Loucy (cell line): ENCODE measurements around the gene LUZP1.

ENCODE experiments used
- H2AFZ ChIP-seq: fragments of 200-600 bp; sonication (generic); 2 replicates; pipeline ENCODE4 v1.6.0; 2016; ENCODE audit warnings: antibody characterized with exemption, mild to moderate bottlenecking, low read length, moderate library complexity
- H3F3A ChIP-seq: fragments of 200-600 bp; 2 replicates; pipeline ENCODE4 v1.6.0; 2016; ENCODE audit warnings: antibody characterized with exemption, low read depth, mild to moderate bottlenecking
- H3K27me3 ChIP-seq: fragments of 200-600 bp; sonication (generic); 2 replicates; pipeline ENCODE4 v1.6.1; 2014; ENCODE audit warnings: low read length, mild to moderate bottlenecking; ENCODE audit not compliant: insufficient read depth, poor library complexity, severe bottlenecking
- H3K36me3 ChIP-seq: fragments of 200-600 bp; sonication (generic); 2 replicates; pipeline ENCODE4 v1.6.1; 2016; ENCODE audit warnings: low read length; ENCODE audit not compliant: insufficient read depth
- H3K4me1 ChIP-seq: fragments of 200-600 bp; sonication (generic); 2 replicates; pipeline ENCODE4 v1.5.1; 2014; ENCODE audit warnings: low read length, mild to moderate bottlenecking; ENCODE audit not compliant: insufficient read depth, poor library complexity, severe bottlenecking
- H3K4me2 ChIP-seq: fragments of 200-600 bp; sonication (generic); 2 replicates; pipeline ENCODE4 v1.6.0; 2014; ENCODE audit warnings: antibody characterized with exemption, low read length, low read depth, mild to moderate bottlenecking; ENCODE audit not compliant: poor library complexity, severe bottlenecking
- H3K4me3 ChIP-seq: fragments of 200-600 bp; sonication (generic); 2 replicates; pipeline ENCODE4 v1.5.1; 2014; ENCODE audit warnings: low read length, mild to moderate bottlenecking, mixed read lengths; ENCODE audit not compliant: poor library complexity, severe bottlenecking
- H3K79me2 ChIP-seq: fragments of 200-600 bp; sonication (generic); 2 replicates; pipeline ENCODE4 v1.6.1; 2014; ENCODE audit warnings: low read length; ENCODE audit not compliant: insufficient read depth
- H3K9ac ChIP-seq: fragments of 200-600 bp; sonication (generic); 2 replicates; pipeline ENCODE4 v1.6.0; 2014; ENCODE audit warnings: mild to moderate bottlenecking, low read depth, low read length, moderate library complexity; ENCODE audit not compliant: poor library complexity, severe bottlenecking
- H3K9me2 ChIP-seq: fragments of 200-600 bp; sonication (generic); replicated peaks from 2 replicates; pipeline ENCODE4 v1.6.1; 2016; ENCODE audit warnings: low read depth, low read length, mixed read lengths
- H3K9me3 ChIP-seq: fragments of 200-600 bp; sonication (generic); 2 replicates; pipeline ENCODE4 v1.6.1; 2014; ENCODE audit warnings: mild to moderate bottlenecking, antibody characterized with exemption, low read length, low read depth; ENCODE audit not compliant: insufficient read depth
- H4K20me1 ChIP-seq: fragments of 200-600 bp; sonication (generic); 2 replicates; pipeline ENCODE4 v1.6.0; 2014; ENCODE audit warnings: antibody characterized with exemption, low read length, mild to moderate bottlenecking; ENCODE audit not compliant: insufficient read depth, poor library complexity, severe bottlenecking
- CTCF ChIP-seq: fragments of 200-600 bp; sonication (generic); conservative IDR thresholded peaks from 2 replicates; pipeline ENCODE4 v1.5.1; 2014; ENCODE audit warnings: mild to moderate bottlenecking, antibody characterized with exemption, low read length
- EZH2phosphoT487 ChIP-seq: fragments of 200-600 bp; IDR thresholded peaks from 2 replicates; pipeline ENCODE4 v1.6.1; 2018; ENCODE audit warnings: antibody characterized with exemption, mild to moderate bottlenecking, moderate library complexity, borderline replicate concordance

The LUZP1 gene

GRCh38 chr1:23097316-23097715 is 71.3 kb downstream of the LUZP1 start:
- no peaks in the 10 kb centered on the region for H3F3A ChIP-seq
- peaks cover 31% of the 10 kb centered on the region for H3K36me3 ChIP-seq
- H4K20me1 ChIP-seq = peaks cover 8% of the 10 kb centered on the region
- TF ChIP-seq CTCF (no peak), EZH2phosphoT487 (no peak)
- peaks cover 19% of the 10 kb centered on the region; the same call in 1 of the 2 replicates for H3K79me2 ChIP-seq
- H2AFZ ChIP-seq = no peak overlapping the region
- peaks cover 7% of the 10 kb centered on the region for H3K4me1 ChIP-seq
- H3K9me3 ChIP-seq = no peaks in the 10 kb centered on the region
- no peak overlapping the region for H3K9ac ChIP-seq
- H3K4me3 ChIP-seq = no peak overlapping the region
- no peak overlapping the region for H3K4me2 ChIP-seq
- no peaks in the 10 kb centered on the region for H3K27me3 ChIP-seq
- no peaks in the 10 kb centered on the region for H3K9me2 ChIP-seq

- peaks cover 71% of the 10 kb centered on the region for H3K36me3 ChIP-seq
- H3K9me2 ChIP-seq = no peaks in the 10 kb centered on the region
- no peaks in the 10 kb centered on the region for H3F3A ChIP-seq
- no peak overlapping the region for H3K4me3 ChIP-seq
- H3K9ac ChIP-seq = no peak overlapping the region
- TF ChIP-seq EZH2phosphoT487 = no peak
- TF ChIP-seq CTCF = no peak
- H4K20me1 ChIP-seq = no peaks in the 10 kb centered on the region
- H3K27me3 ChIP-seq = no peaks in the 10 kb centered on the region
- H3K4me1 ChIP-seq = no peaks in the 10 kb centered on the region
- H3K9me3 ChIP-seq = no peaks in the 10 kb centered on the region
- H3K4me2 ChIP-seq = no peak overlapping the region
- no peak overlapping the region for H2AFZ ChIP-seq
- peaks cover 13% of the 10 kb centered on the region; the same call in 1 of the 2 replicates for H3K79me2 ChIP-seq
These were observed 76.2 kb downstream of the LUZP1 start for GRCh38 chr1:23092447-23092846.

GRCh38 chr1:23091545-23091944 is 77.1 kb downstream of the LUZP1 start:
- Histone ChIP-seq H2AFZ (no peak overlapping the region), H3K9me2 (no peaks in the 10 kb centered on the region), H3K79me2 (peaks cover 9% of the 10 kb centered on the region; the same call in 1 of the 2 replicates), H3K9ac (no peak overlapping the region), H4K20me1 (no peaks in the 10 kb centered on the region), H3K4me1 (no peaks in the 10 kb centered on the region), H3K4me2 (no peak overlapping the region), H3F3A (no peaks in the 10 kb centered on the region), H3K4me3 (no peak overlapping the region), H3K36me3 (peaks cover 80% of the 10 kb centered on the region), H3K9me3 (no peaks in the 10 kb centered on the region), H3K27me3 (no peaks in the 10 kb centered on the region)
- TF ChIP-seq CTCF = no peak
- no peak for TF ChIP-seq EZH2phosphoT487
